22Rv1 (cell line): ENCODE data around the gene HBM.
"Not testable (repeated sequence)": the region's sequence is repeated elsewhere in the genome, so short reads cannot be mapped to it uniquely, and the experiment has no call there.

Experiments used
- ZFX ChIP-seq: fragments of 450-650 bp; IDR thresholded peaks from 2 replicates; pipeline ENCODE4 v1.6.1; 2017; ENCODE audit warnings: antibody characterized with exemption, borderline replicate concordance
- TF ChIP-seq, protein P1 (sequence below): fragments of 450-650 bp; IDR thresholded peaks from 2 replicates; pipeline ENCODE4 v1.5.1; 2017; ENCODE audit warnings: mild to moderate bottlenecking

DNA sequence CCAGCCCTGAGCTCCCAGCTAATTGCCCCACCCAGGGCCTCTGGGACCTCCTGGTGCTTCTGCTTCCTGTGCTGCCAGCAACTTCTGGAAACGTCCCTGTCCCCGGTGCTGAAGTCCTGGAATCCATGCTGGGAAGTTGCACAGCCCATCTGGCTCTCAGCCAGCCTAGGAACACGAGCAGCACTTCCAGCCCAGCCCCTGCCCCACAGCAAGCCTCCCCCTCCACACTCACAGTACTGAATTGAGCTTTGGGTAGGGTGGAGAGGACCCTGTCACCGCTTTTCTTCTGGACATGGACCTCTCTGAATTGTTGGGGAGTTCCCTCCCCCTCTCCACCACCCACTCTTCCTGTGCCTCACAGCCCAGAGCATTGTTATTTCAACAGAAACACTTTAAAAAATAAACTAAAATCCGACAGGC lies 4.3 kb downstream of the HBM start:
- TF ChIP-seq, protein P1, sequence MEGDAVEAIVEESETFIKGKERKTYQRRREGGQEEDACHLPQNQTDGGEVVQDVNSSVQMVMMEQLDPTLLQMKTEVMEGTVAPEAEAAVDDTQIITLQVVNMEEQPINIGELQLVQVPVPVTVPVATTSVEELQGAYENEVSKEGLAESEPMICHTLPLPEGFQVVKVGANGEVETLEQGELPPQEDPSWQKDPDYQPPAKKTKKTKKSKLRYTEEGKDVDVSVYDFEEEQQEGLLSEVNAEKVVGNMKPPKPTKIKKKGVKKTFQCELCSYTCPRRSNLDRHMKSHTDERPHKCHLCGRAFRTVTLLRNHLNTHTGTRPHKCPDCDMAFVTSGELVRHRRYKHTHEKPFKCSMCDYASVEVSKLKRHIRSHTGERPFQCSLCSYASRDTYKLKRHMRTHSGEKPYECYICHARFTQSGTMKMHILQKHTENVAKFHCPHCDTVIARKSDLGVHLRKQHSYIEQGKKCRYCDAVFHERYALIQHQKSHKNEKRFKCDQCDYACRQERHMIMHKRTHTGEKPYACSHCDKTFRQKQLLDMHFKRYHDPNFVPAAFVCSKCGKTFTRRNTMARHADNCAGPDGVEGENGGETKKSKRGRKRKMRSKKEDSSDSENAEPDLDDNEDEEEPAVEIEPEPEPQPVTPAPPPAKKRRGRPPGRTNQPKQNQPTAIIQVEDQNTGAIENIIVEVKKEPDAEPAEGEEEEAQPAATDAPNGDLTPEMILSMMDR = not testable (repeated sequence)
- not testable (repeated sequence) for TF ChIP-seq ZFX
